Keratinocyte (primary cell): ENCODE measurements around the gene LY9. TPM values are rescaled to one million over a fixed set of nuclear protein-coding genes. Genes with fewer than 3 reads are reported as not detected.

Experiments used
- DNase-seq: peaks from one replicate; pipeline ENCODE4 v3.0.0-alpha.2; 2011; ENCODE audit warnings: low read depth, missing footprints, low spot score
- FAIRE-seq: peaks from 2 replicates; lab custom pipeline; 2011; peaks lifted over from hg19 to GRCh38; lab: Jason Lieb, UNC
- H2AFZ ChIP-seq: 2 replicates; pipeline ENCODE4 v1.6.0; 2012; ENCODE audit warnings: low read length, control low read depth, inconsistent platforms; ENCODE audit not compliant: control insufficient read depth
- H3K27ac ChIP-seq: 2 replicates; pipeline ENCODE4 v1.5.1; 2011; ENCODE audit warnings: low read length; ENCODE audit not compliant: control insufficient read depth, insufficient read depth
- H3K27me3 ChIP-seq: 3 replicates; pipeline ENCODE4 v1.6.0; 2011; ENCODE audit warnings: low read length; ENCODE audit not compliant: control insufficient read depth, insufficient read depth; ENCODE audit errors: extremely low read depth
- H3K36me3 ChIP-seq, 2 experiments: 2 replicates in 1 of 2; 3 replicates in 1 of 2; pipeline ENCODE4 v1.5.1; 2011; ENCODE audit warnings: low read length in 2 of 2, mild to moderate bottlenecking in 1 of 2; ENCODE audit not compliant: control insufficient read depth in 2 of 2, insufficient read depth in 2 of 2; ENCODE audit errors: extremely low read depth in 1 of 2
- H3K4me1 ChIP-seq: 3 replicates; pipeline ENCODE4 v1.5.1; 2011; ENCODE audit warnings: low read length; ENCODE audit not compliant: control insufficient read depth, insufficient read depth; ENCODE audit errors: extremely low read depth
- H3K4me2 ChIP-seq: 3 replicates; pipeline ENCODE4 v1.6.0; 2011; ENCODE audit warnings: low read depth, low read length; ENCODE audit not compliant: control insufficient read depth, insufficient read depth; ENCODE audit errors: extremely low read depth
- H3K4me3 ChIP-seq, 3 experiments: fragments of 200-600 bp in 1 of 3; sonication (generic) in 1 of 3; 2 replicates in 2 of 3; 3 replicates in 1 of 3; pipeline ENCODE4 v1.5.1; 2011 to 2016; ENCODE audit warnings: low read length in 3 of 3, mild to moderate bottlenecking in 3 of 3, control low read depth in 2 of 3, inconsistent platforms in 1 of 3, low read depth in 1 of 3, mixed read lengths in 1 of 3, mixed run types in 1 of 3, moderate library complexity in 1 of 3; ENCODE audit not compliant: control insufficient read depth in 2 of 3, insufficient read depth in 2 of 3; ENCODE audit errors: extremely low read depth in 1 of 3
- H3K79me2 ChIP-seq: 2 replicates; pipeline ENCODE4 v1.6.0; 2012; ENCODE audit warnings: low read length; ENCODE audit not compliant: control insufficient read depth, insufficient read depth
- H3K9ac ChIP-seq: 3 replicates; pipeline ENCODE4 v1.6.0; 2011; ENCODE audit warnings: low read length; ENCODE audit not compliant: control insufficient read depth, insufficient read depth; ENCODE audit errors: extremely low read depth
- H3K9me1 ChIP-seq: 3 replicates; pipeline ENCODE4 v1.6.0; 2011; ENCODE audit warnings: low read length; ENCODE audit not compliant: control insufficient read depth, insufficient read depth; ENCODE audit errors: extremely low read depth
- H3K9me3 ChIP-seq: 2 replicates; pipeline ENCODE4 v1.5.1; 2012; ENCODE audit warnings: low read depth, low read length; ENCODE audit not compliant: control insufficient read depth
- H4K20me1 ChIP-seq: 3 replicates; pipeline ENCODE4 v1.6.0; 2011; ENCODE audit warnings: low read length; ENCODE audit not compliant: control insufficient read depth, insufficient read depth; ENCODE audit errors: extremely low read depth
- EZH2 ChIP-seq: IDR thresholded peaks from one replicate; pipeline ENCODE4 v1.6.1; 2012; ENCODE audit warnings: inconsistent platforms, mild to moderate bottlenecking, low read length, moderate library complexity
- dilution Hi-C: fragments of 300-500 bp; cut with MboI; formaldehyde crosslinking; loops from one replicate; pipeline ENCODE4 v1.7.0; 2020; ENCODE audit warnings: low sequenced_read_pairs; ENCODE audit not compliant: extremely low pct_ligation_motif_present
- polyA plus RNA-seq, 5 experiments: library from polyadenylated mRNA; depleted of rRNA in 3 of 5; stranded (reverse) in 3 of 5; stranded (forward) in 1 of 5; unstranded in 1 of 5; fragments of >200 nt; gene quantifications; 1 replicate in 1 of 5; 2 replicates in 3 of 5; 3 replicates in 1 of 5; pipeline versions ENCODE4 v1.2.1 to v1.2.3, GENCODE V29; 2011 to 2012; ENCODE audit warnings: missing spikeins in 2 of 5, low read depth in 1 of 5, low replicate concordance in 1 of 5
- TF ChIP-seq, protein P1 (sequence below), 3 experiments: IDR thresholded peaks in 1 of 3; conservative IDR thresholded peaks in 1 of 3; optimal IDR thresholded peaks in 1 of 3; 2 replicates in 2 of 3; 3 replicates in 1 of 3; pipeline versions ENCODE3 to v1.5.1; 2011; ENCODE audit warnings: low read length in 3 of 3, mild to moderate bottlenecking in 3 of 3, moderate library complexity in 2 of 3, control low read depth in 1 of 3, inconsistent platforms in 1 of 3; ENCODE audit not compliant: insufficient read depth in 2 of 3; ENCODE audit errors: extremely low read depth in 1 of 3

Gene LY9
- polyA plus RNA-seq, 1 donor (not counting 4 experiments of a cell fraction or from before 2014, with no cell fraction given) = not detected

DNA sequence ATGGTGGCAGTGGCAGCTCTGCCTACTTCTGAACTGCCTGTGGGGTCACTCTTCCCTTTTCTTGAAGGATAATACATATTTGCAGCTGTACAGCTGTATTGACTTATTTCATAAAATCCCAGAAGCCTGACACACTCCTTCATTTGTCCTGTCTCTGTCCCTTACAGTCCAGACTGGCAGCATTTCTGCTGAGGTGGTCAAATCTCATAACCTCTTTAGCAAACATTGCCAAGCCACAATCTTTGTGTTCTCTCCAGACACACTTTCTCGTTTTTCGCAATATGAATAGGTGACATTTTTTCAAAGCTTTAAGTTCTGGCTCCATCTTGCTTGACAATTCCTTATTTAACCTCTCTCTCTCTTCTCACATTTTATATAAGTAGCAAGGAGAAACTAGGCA, 15.2 kb downstream of the LY9 start:
- peaks cover 18% of the 10 kb centered on the region for H3K4me1 ChIP-seq
- no peak for DNase-seq

DNA sequence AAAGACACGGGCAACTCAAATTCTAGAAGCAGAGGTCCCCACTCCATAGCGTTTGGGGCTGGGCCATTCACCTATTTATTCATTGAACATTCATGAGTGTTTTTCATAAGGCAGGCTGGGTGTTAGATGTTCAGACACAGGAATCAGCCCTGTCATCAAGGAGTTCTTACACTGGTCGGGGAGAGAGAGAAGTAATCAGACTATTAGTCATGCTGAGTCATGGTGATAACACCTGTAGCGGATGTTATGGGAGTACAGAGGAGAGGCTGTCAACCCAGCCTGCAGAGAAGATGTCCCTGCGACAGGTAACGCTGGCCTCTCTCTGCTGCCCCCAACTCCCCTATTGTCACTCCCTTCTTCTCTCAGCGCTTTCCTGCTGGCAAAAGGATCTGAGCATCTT, 17.2 kb downstream of the LY9 start:
- H3K27me3 ChIP-seq = no peaks in the 10 kb centered on the region
- FAIRE-seq (peak; percentile 97), DNase-seq (peak; percentile 87)
- no peaks in the 10 kb centered on the region for H3K36me3 ChIP-seq
- no peak overlapping the region for H3K9ac ChIP-seq
- H3K4me1 ChIP-seq = peaks cover 18% of the 10 kb centered on the region
- no peaks in the 10 kb centered on the region for H3K9me1 ChIP-seq
- peak overlapping the region; percentile 70 for H2AFZ ChIP-seq
- H4K20me1 ChIP-seq = no peaks in the 10 kb centered on the region
- H3K27ac ChIP-seq = peak overlapping the region; percentile 62
- TF ChIP-seq, protein P1, sequence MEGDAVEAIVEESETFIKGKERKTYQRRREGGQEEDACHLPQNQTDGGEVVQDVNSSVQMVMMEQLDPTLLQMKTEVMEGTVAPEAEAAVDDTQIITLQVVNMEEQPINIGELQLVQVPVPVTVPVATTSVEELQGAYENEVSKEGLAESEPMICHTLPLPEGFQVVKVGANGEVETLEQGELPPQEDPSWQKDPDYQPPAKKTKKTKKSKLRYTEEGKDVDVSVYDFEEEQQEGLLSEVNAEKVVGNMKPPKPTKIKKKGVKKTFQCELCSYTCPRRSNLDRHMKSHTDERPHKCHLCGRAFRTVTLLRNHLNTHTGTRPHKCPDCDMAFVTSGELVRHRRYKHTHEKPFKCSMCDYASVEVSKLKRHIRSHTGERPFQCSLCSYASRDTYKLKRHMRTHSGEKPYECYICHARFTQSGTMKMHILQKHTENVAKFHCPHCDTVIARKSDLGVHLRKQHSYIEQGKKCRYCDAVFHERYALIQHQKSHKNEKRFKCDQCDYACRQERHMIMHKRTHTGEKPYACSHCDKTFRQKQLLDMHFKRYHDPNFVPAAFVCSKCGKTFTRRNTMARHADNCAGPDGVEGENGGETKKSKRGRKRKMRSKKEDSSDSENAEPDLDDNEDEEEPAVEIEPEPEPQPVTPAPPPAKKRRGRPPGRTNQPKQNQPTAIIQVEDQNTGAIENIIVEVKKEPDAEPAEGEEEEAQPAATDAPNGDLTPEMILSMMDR (optimal IDR thresholded peaks at IDR 0.05 in 1 of 3, IDR thresholded peaks at IDR 0.05 in 1 of 3, conservative IDR thresholded peaks at IDR 0.05 in 1 of 3; ENCODE audit: extremely low read depth in 1 of 3, insufficient read depth in 2 of 3, low read length in 3 of 3) = no peak
- no peak for TF ChIP-seq EZH2
- H3K79me2 ChIP-seq = no peaks in the 10 kb centered on the region
- H3K4me3 ChIP-seq = no peak overlapping the region
- peak overlapping the region; percentile 46 for H3K4me2 ChIP-seq
- H3K9me3 ChIP-seq = no peaks in the 10 kb centered on the region
- dilution Hi-C loops = no loop called here

More for the DNA sequence above, 15.2 kb downstream of the LY9 start:
- Histone ChIP-seq H3K9ac (no peak overlapping the region), H2AFZ (no peak overlapping the region), H3K4me2 (no peak overlapping the region), H3K36me3 (no peaks in the 10 kb centered on the region), H3K9me3 (no peaks in the 10 kb centered on the region), H3K4me3 (no peak overlapping the region), H3K9me1 (no peaks in the 10 kb centered on the region), H3K79me2 (no peaks in the 10 kb centered on the region), H4K20me1 (no peaks in the 10 kb centered on the region), H3K27ac (no peak overlapping the region), H3K27me3 (no peaks in the 10 kb centered on the region)
- dilution Hi-C loops = no loop called here
- TF ChIP-seq EZH2 = no peak
- TF ChIP-seq, protein P1 (optimal IDR thresholded peaks at IDR 0.05 in 1 of 3, IDR thresholded peaks at IDR 0.05 in 1 of 3, conservative IDR thresholded peaks at IDR 0.05 in 1 of 3; ENCODE audit: extremely low read depth in 1 of 3, insufficient read depth in 2 of 3, low read length in 3 of 3) = no peak
- FAIRE-seq = no peak
